HUES6 (cell line): ENCODE measurements around the gene OTOP2.

ENCODE experiments used
- H3K27ac ChIP-seq: 2 replicates; pipeline ENCODE4 v1.7.0; 2013; ENCODE audit warnings: low read depth, mild to moderate bottlenecking, low read length, inconsistent platforms
- H3K27me3 ChIP-seq: 2 replicates; pipeline ENCODE4 v1.6.1; 2013; ENCODE audit warnings: low read length; ENCODE audit not compliant: control insufficient read depth, insufficient read depth
- H3K36me3 ChIP-seq: 2 replicates; pipeline ENCODE4 v1.6.1; 2013; ENCODE audit warnings: low read length; ENCODE audit not compliant: control insufficient read depth, insufficient read depth
- H3K4me1 ChIP-seq: 2 replicates; pipeline ENCODE4 v1.6.1; 2013; ENCODE audit warnings: low read length; ENCODE audit not compliant: control insufficient read depth, insufficient read depth
- H3K4me3 ChIP-seq: 2 replicates; pipeline ENCODE4 v1.5.1; 2013; ENCODE audit warnings: low read depth, low read length
- H3K9ac ChIP-seq: one replicate; pipeline ENCODE4 v1.6.1; 2013; ENCODE audit warnings: mild to moderate bottlenecking, low read length
- H3K9me3 ChIP-seq: 2 replicates; pipeline ENCODE4 v1.6.1; 2013; ENCODE audit warnings: low read depth, low read length; ENCODE audit not compliant: control insufficient read depth, insufficient read depth

Gene OTOP2

GRCh38 chr17:74954665-74955421, 30.8 kb downstream of the OTOP2 start:
- Histone ChIP-seq H3K4me3 (no peak overlapping the region), H3K4me1 (peaks cover 13% of the 10 kb centered on the region), H3K9ac (no peak overlapping the region), H3K27me3 (peaks cover 32% of the 10 kb centered on the region), H3K27ac (no peak overlapping the region), H3K9me3 (no peaks in the 10 kb centered on the region), H3K36me3 (no peaks in the 10 kb centered on the region)

GRCh38 chr17:74956093-74956492, 32.0 kb downstream of the OTOP2 start:
- Histone ChIP-seq H3K36me3 (no peaks in the 10 kb centered on the region), H3K9me3 (no peaks in the 10 kb centered on the region), H3K4me1 (peaks cover 7% of the 10 kb centered on the region), H3K27ac (no peak overlapping the region), H3K27me3 (peaks cover 36% of the 10 kb centered on the region), H3K4me3 (no peak overlapping the region), H3K9ac (no peak overlapping the region)

- Histone ChIP-seq H3K4me1 (peaks cover 4% of the 10 kb centered on the region; the same call in 1 of the 2 replicates), H3K36me3 (no peaks in the 10 kb centered on the region), H3K27ac (no peak overlapping the region), H3K9me3 (no peaks in the 10 kb centered on the region), H3K4me3 (no peak overlapping the region), H3K9ac (no peak overlapping the region), H3K27me3 (peaks cover 26% of the 10 kb centered on the region)
Observed at GRCh38 chr17:74957935-74958740, 34.1 kb downstream of the OTOP2 start.

- Histone ChIP-seq H3K9ac (no peak overlapping the region), H3K4me3 (no peak overlapping the region), H3K9me3 (no peaks in the 10 kb centered on the region), H3K27me3 (peaks cover 26% of the 10 kb centered on the region), H3K27ac (no peak overlapping the region), H3K36me3 (no peaks in the 10 kb centered on the region), H3K4me1 (peaks cover 4% of the 10 kb centered on the region; the same call in 1 of the 2 replicates)
Observed at GRCh38 chr17:74959826-74960515, 35.9 kb downstream of the OTOP2 start.

- H3K36me3 ChIP-seq, result no peaks in the 10 kb centered on the region
- no peak overlapping the region for H3K9ac ChIP-seq
- no peak overlapping the region for H3K4me3 ChIP-seq
Observed at GRCh38 chr17:74960570-74961342, 36.7 kb downstream of the OTOP2 start.

GRCh38 chr17:74961657-74962350, 37.7 kb downstream of the OTOP2 start:
- no peak overlapping the region for H3K27ac ChIP-seq

More at GRCh38 chr17:74960570-74961342, 36.7 kb downstream of the OTOP2 start:
- H3K27ac ChIP-seq, result no peak overlapping the region
- H3K9me3 ChIP-seq, result no peaks in the 10 kb centered on the region
- peaks cover 4% of the 10 kb centered on the region; the same call in 1 of the 2 replicates for H3K4me1 ChIP-seq
- H3K27me3 ChIP-seq, result peaks cover 26% of the 10 kb centered on the region

GRCh38 chr17:74962622-74963394, 38.7 kb downstream of the OTOP2 start:
- peaks cover 20% of the 10 kb centered on the region for H3K27me3 ChIP-seq
- no peaks in the 10 kb centered on the region for H3K36me3 ChIP-seq
- no peaks in the 10 kb centered on the region for H3K9me3 ChIP-seq
- H3K9ac ChIP-seq, result no peak overlapping the region
- peaks cover 4% of the 10 kb centered on the region; the same call in 1 of the 2 replicates for H3K4me1 ChIP-seq
- no peak overlapping the region for H3K4me3 ChIP-seq
- H3K27ac ChIP-seq, result no peak overlapping the region

More at GRCh38 chr17:74961657-74962350, 37.7 kb downstream of the OTOP2 start:
- no peaks in the 10 kb centered on the region for H3K9me3 ChIP-seq
- peaks cover 4% of the 10 kb centered on the region; the same call in 1 of the 2 replicates for H3K4me1 ChIP-seq
- no peaks in the 10 kb centered on the region for H3K36me3 ChIP-seq
- peaks cover 22% of the 10 kb centered on the region for H3K27me3 ChIP-seq
- H3K9ac ChIP-seq, result no peak overlapping the region
- no peak overlapping the region for H3K4me3 ChIP-seq

- Histone ChIP-seq H3K36me3 (no peaks in the 10 kb centered on the region), H3K4me1 (peaks cover 5% of the 10 kb centered on the region; the same call in 1 of the 2 replicates), H3K4me3 (no peak overlapping the region), H3K27ac (no peak overlapping the region), H3K9me3 (no peaks in the 10 kb centered on the region), H3K27me3 (peaks cover 13% of the 10 kb centered on the region; the same call in 1 of the 2 replicates), H3K9ac (no peak overlapping the region)
Observed at GRCh38 chr17:74963656-74964055, 39.6 kb downstream of the OTOP2 start.

GRCh38 chr17:74964246-74964761, 40.2 kb downstream of the OTOP2 start:
- no peaks in the 10 kb centered on the region for H3K9me3 ChIP-seq
- no peak overlapping the region for H3K4me3 ChIP-seq
- H3K36me3 ChIP-seq, result no peaks in the 10 kb centered on the region
- H3K27ac ChIP-seq, result no peak overlapping the region
- H3K9ac ChIP-seq, result no peak overlapping the region
- H3K4me1 ChIP-seq, result peaks cover 8% of the 10 kb centered on the region; the same call in 1 of the 2 replicates
- H3K27me3 ChIP-seq, result peaks cover 10% of the 10 kb centered on the region; the same call in 1 of the 2 replicates
